SK-N-SH treated with all-trans-retinoic acid at 6 μM for 48 hours (cell line): ENCODE measurements around the gene SLC7A4.
A peak's percentile ranks its signal among the peaks of the same experiment; 100 is the strongest.
"Not testable (repeated sequence)": the region's sequence is repeated elsewhere in the genome, so short reads cannot be mapped to it uniquely, and the experiment has no call there.

ENCODE experiments used
- ATAC-seq: fragments of 200-7000 bp; cut with Tn5 transposase; 3 replicates; pipeline ENCODE4 v1.9.1; 2020; ENCODE audit warnings: mild to moderate bottlenecking, moderate library complexity
- ARNTL ChIP-seq: fragments of 450-650 bp; formaldehyde crosslinking; IDR thresholded peaks from 2 replicates; pipeline ENCODE4 v1.5.0; 2020; ENCODE audit warnings: low read depth, mild to moderate bottlenecking, moderate library complexity, borderline replicate concordance
- BACH2 ChIP-seq: fragments of 250-450 bp; sonication (Bioruptor Pico); IDR thresholded peaks from 2 replicates; pipeline ENCODE4 v1.9.0; 2021; ENCODE audit warnings: mild to moderate bottlenecking, borderline replicate concordance
- CSDC2 ChIP-seq: fragments of 250-450 bp; sonication (Bioruptor Pico); IDR thresholded peaks from 2 replicates; pipeline ENCODE4 v1.5.0; 2020; ENCODE audit warnings: mild to moderate bottlenecking, moderate library complexity
- ESRRG ChIP-seq: fragments of 250-450 bp; sonication (Bioruptor Pico); IDR thresholded peaks from 2 replicates; pipeline ENCODE4 v1.6.1; 2021; ENCODE audit warnings: mild to moderate bottlenecking
- GLIS3 ChIP-seq: fragments of 250-450 bp; sonication (Bioruptor Pico); IDR thresholded peaks from 2 replicates; pipeline ENCODE4 v1.5.0; 2020; ENCODE audit warnings: mild to moderate bottlenecking, moderate library complexity
- ISL1 ChIP-seq: fragments of 250-450 bp; sonication (Bioruptor Pico); IDR thresholded peaks from 2 replicates; pipeline ENCODE4 v2.1.2; 2022; ENCODE audit warnings: mild to moderate bottlenecking, moderate library complexity
- PPARA ChIP-seq: fragments of 250-450 bp; sonication (Bioruptor Pico); IDR thresholded peaks from 2 replicates; pipeline ENCODE4 v1.5.0; 2020; ENCODE audit warnings: mild to moderate bottlenecking, borderline replicate concordance
- RARB ChIP-seq: fragments of 250-450 bp; sonication (Bioruptor Pico); IDR thresholded peaks from 2 replicates; pipeline ENCODE4 v1.8.0; 2021; ENCODE audit warnings: mild to moderate bottlenecking, moderate library complexity
- SNAI2 ChIP-seq: fragments of 250-450 bp; sonication (Bioruptor Pico); IDR thresholded peaks from 2 replicates; pipeline ENCODE4 v1.5.0; 2020; ENCODE audit warnings: mild to moderate bottlenecking, moderate library complexity
- TCF4 ChIP-seq: fragments of 250-450 bp; sonication (Bioruptor Pico); IDR thresholded peaks from 2 replicates; pipeline ENCODE4 v1.8.0; 2021; ENCODE audit warnings: mild to moderate bottlenecking, moderate library complexity, borderline replicate concordance
- TOX ChIP-seq: fragments of 250-450 bp; sonication (Bioruptor Pico); IDR thresholded peaks from 2 replicates; pipeline ENCODE4 v1.8.0; 2021; ENCODE audit warnings: mild to moderate bottlenecking, moderate library complexity, borderline replicate concordance
- ZC3H10 ChIP-seq: fragments of 250-450 bp; sonication (Bioruptor Pico); IDR thresholded peaks from 2 replicates; pipeline ENCODE4 v1.5.1; 2021; ENCODE audit warnings: mild to moderate bottlenecking, moderate library complexity
- ZFP3 ChIP-seq: fragments of 250-450 bp; sonication (Bioruptor Pico); IDR thresholded peaks from 2 replicates; pipeline ENCODE4 v1.5.0; 2020; ENCODE audit warnings: mild to moderate bottlenecking, moderate library complexity
- ZFP30 ChIP-seq: fragments of 450-650 bp; formaldehyde crosslinking; IDR thresholded peaks from 2 replicates; pipeline ENCODE4 v1.5.0; 2022; ENCODE audit warnings: mild to moderate bottlenecking, moderate library complexity
- ZNF565 ChIP-seq: fragments of 450-650 bp; formaldehyde crosslinking; conservative IDR thresholded peaks from 2 replicates; pipeline ENCODE4 v1.5.0; 2020; ENCODE audit warnings: low read depth, mild to moderate bottlenecking, moderate library complexity
- ZNF8 ChIP-seq: fragments of 450-650 bp; formaldehyde crosslinking; IDR thresholded peaks from 2 replicates; pipeline ENCODE4 v1.5.0; 2020; ENCODE audit warnings: mild to moderate bottlenecking, moderate library complexity
- TF ChIP-seq, protein P1 (sequence below): fragments of 250-450 bp; sonication (Bioruptor Pico); IDR thresholded peaks from 2 replicates; pipeline ENCODE4 v1.5.1; 2020; ENCODE audit warnings: low read depth, mild to moderate bottlenecking, moderate library complexity
- TF ChIP-seq, protein P2 (sequence below): fragments of 250-450 bp; sonication (Bioruptor Pico); IDR thresholded peaks from 2 replicates; pipeline ENCODE4 v1.5.0; 2020; ENCODE audit warnings: mild to moderate bottlenecking, moderate library complexity
- TF ChIP-seq, protein P3 (sequence below): fragments of 250-450 bp; sonication (Bioruptor Pico); IDR thresholded peaks from 2 replicates; pipeline ENCODE4 v1.8.0; 2021; ENCODE audit warnings: low read depth, mild to moderate bottlenecking, moderate library complexity, borderline replicate concordance
- TF ChIP-seq, protein P4 (sequence below): fragments of 250-450 bp; sonication (Bioruptor Pico); IDR thresholded peaks from 2 replicates; pipeline ENCODE4 v1.8.0; 2020; ENCODE audit warnings: mild to moderate bottlenecking, moderate library complexity, borderline replicate concordance

The SLC7A4 gene

DNA sequence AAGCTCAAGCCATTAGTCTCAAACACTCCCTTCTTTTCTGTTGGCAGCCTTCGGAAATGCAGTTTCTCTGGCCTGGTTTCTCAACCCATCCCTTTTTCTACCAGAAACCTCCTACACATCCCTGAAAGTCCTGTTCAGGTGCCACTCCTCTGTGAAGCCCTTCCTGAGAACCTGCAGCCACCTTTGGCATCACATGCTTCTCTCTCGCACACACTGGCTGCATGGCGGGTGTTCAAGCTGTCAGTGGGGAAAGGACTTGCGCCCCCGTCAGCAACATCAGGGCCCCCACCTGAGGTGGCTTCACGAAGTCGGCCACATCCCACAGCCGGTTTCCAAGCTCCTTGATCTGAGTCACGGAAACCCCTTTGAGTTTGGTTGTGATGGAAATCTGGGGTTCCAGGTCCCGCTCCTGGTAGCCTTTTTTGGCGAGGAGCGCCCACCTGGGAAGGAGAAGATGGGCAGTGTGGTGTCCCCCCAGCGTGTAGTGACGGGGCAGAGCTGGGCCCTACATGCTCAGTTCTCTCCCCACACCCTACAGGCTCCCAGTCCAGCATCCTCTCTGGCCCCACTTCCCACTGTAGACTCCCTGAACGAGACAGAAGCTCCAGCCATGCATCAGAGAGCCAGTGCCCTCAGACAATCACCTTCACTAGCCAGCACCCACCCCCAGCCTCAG is 11.6 kb upstream of the SLC7A4 start:
- ATAC-seq: no peak
- TF ChIP-seq ISL1 (CRISPR knock-in tag) (no peak), ZFP3 (CRISPR knock-in tag) (peak; percentile 91)

DNA sequence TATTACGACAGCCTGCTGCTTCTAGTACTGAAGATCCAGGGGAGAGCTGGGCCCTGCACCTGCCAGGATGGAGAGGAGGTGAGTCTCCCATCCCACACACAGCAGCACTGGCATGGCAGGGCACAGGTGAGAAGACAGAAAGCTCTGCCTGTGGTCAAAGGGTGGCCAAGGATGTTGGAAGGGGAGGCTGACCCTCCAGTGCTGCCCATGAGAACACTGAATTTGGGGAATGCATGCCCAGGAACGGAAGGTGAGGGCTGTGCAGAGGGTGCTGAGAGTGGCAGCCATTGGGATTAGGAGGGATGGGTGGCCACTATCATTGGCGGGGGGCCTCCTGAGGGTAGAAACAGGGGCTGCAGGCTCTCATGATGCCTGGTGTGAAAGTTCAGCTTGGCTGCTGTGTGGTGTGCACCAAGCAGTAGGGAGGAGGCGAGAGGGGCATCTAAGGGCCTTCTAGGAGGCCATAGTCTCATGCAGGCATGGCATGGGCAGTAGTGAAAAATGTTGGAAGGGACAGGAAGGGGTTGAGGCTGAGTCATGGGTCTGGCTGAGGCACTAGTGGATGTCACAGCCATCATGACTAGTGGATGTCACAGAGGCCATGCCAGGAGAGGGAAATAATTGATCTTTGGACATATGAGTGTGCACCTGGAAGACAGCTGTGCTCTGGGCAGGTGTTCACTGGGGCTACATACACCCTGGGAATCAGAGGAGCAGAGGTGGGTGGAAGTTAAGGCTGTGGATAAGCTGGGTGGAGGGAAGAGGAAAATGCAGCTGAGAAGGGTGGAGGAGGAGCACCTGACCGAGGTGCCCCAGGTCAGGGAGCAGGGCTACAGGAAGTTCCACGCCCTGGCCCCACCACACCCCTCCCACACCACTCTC is 10.9 kb upstream of the SLC7A4 start:
- no peak for TF ChIP-seq CSDC2
- TF ChIP-seq, protein P1, sequence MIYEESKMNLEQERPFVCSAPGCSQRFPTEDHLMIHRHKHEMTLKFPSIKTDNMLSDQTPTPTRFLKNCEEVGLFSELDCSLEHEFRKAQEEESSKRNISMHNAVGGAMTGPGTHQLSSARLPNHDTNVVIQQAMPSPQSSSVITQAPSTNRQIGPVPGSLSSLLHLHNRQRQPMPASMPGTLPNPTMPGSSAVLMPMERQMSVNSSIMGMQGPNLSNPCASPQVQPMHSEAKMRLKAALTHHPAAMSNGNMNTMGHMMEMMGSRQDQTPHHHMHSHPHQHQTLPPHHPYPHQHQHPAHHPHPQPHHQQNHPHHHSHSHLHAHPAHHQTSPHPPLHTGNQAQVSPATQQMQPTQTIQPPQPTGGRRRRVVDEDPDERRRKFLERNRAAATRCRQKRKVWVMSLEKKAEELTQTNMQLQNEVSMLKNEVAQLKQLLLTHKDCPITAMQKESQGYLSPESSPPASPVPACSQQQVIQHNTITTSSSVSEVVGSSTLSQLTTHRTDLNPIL (CRISPR knock-in tag): no peak
- TF ChIP-seq BACH2 (CRISPR knock-in tag): no peak
- no peak for TF ChIP-seq ESRRG (CRISPR knock-in tag)
- no peak for ATAC-seq

DNA sequence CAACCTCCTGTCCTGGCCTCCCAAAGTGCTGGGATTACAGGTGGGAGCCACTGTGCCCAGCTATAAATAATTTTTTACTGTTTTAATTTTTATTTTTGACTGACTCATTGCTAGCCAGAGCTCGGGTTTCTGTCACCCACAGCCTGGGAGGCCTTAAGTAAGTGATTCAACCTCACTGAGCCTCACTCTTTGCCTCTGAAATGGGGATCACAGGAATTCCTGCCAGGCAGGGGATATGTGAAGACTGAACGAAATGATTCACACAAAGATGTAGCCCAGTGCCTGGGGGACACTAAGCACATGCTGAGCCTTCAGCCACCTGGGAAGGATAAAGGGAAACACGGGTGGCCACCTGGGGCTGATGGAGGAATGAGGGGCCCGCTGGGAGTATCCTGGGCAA is 9.6 kb upstream of the SLC7A4 start:
- no peak for ATAC-seq
- no peak for TF ChIP-seq ZNF8 (CRISPR knock-in tag)
- no peak for TF ChIP-seq ARNTL
- no peak for TF ChIP-seq ZNF565 (CRISPR knock-in tag)
- no peak for TF ChIP-seq SNAI2 (CRISPR knock-in tag)
- TF ChIP-seq, protein P2, sequence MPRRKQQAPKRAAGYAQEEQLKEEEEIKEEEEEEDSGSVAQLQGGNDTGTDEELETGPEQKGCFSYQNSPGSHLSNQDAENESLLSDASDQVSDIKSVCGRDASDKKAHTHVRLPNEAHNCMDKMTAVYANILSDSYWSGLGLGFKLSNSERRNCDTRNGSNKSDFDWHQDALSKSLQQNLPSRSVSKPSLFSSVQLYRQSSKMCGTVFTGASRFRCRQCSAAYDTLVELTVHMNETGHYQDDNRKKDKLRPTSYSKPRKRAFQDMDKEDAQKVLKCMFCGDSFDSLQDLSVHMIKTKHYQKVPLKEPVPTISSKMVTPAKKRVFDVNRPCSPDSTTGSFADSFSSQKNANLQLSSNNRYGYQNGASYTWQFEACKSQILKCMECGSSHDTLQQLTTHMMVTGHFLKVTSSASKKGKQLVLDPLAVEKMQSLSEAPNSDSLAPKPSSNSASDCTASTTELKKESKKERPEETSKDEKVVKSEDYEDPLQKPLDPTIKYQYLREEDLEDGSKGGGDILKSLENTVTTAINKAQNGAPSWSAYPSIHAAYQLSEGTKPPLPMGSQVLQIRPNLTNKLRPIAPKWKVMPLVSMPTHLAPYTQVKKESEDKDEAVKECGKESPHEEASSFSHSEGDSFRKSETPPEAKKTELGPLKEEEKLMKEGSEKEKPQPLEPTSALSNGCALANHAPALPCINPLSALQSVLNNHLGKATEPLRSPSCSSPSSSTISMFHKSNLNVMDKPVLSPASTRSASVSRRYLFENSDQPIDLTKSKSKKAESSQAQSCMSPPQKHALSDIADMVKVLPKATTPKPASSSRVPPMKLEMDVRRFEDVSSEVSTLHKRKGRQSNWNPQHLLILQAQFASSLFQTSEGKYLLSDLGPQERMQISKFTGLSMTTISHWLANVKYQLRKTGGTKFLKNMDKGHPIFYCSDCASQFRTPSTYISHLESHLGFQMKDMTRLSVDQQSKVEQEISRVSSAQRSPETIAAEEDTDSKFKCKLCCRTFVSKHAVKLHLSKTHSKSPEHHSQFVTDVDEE (CRISPR knock-in tag): no peak
- TF ChIP-seq, protein P1 (CRISPR knock-in tag): no peak
- no peak for TF ChIP-seq BACH2 (CRISPR knock-in tag)
- no peak for TF ChIP-seq ZC3H10 (CRISPR knock-in tag)
- no peak for TF ChIP-seq ISL1 (CRISPR knock-in tag)
- no peak for TF ChIP-seq RARB (CRISPR knock-in tag)
- TF ChIP-seq, protein P3, sequence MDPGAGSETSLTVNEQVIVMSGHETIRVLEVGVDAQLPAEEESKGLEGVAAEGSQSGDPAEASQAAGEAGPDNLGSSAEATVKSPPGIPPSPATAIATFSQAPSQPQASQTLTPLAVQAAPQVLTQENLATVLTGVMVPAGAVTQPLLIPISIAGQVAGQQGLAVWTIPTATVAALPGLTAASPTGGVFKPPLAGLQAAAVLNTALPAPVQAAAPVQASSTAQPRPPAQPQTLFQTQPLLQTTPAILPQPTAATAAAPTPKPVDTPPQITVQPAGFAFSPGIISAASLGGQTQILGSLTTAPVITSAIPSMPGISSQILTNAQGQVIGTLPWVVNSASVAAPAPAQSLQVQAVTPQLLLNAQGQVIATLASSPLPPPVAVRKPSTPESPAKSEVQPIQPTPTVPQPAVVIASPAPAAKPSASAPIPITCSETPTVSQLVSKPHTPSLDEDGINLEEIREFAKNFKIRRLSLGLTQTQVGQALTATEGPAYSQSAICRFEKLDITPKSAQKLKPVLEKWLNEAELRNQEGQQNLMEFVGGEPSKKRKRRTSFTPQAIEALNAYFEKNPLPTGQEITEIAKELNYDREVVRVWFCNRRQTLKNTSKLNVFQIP (CRISPR knock-in tag): no peak
- TF ChIP-seq ZFP3 (CRISPR knock-in tag): no peak
- no peak for TF ChIP-seq PPARA (CRISPR knock-in tag)

- ATAC-seq: not testable (repeated sequence)
These were observed 6.8 kb upstream of the SLC7A4 start for GRCh38 chr22:21039158-21039557.

- ATAC-seq: no peak
- TF ChIP-seq, protein P4, sequence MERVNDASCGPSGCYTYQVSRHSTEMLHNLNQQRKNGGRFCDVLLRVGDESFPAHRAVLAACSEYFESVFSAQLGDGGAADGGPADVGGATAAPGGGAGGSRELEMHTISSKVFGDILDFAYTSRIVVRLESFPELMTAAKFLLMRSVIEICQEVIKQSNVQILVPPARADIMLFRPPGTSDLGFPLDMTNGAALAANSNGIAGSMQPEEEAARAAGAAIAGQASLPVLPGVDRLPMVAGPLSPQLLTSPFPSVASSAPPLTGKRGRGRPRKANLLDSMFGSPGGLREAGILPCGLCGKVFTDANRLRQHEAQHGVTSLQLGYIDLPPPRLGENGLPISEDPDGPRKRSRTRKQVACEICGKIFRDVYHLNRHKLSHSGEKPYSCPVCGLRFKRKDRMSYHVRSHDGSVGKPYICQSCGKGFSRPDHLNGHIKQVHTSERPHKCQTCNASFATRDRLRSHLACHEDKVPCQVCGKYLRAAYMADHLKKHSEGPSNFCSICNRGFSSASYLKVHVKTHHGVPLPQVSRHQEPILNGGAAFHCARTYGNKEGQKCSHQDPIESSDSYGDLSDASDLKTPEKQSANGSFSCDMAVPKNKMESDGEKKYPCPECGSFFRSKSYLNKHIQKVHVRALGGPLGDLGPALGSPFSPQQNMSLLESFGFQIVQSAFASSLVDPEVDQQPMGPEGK (CRISPR knock-in tag): no peak
- TF ChIP-seq RARB (CRISPR knock-in tag): no peak
- TF ChIP-seq GLIS3 (CRISPR knock-in tag): no peak
- no peak for TF ChIP-seq TCF4 (CRISPR knock-in tag)
- TF ChIP-seq ZFP3 (CRISPR knock-in tag): no peak
- no peak for TF ChIP-seq ZFP30 (CRISPR knock-in tag)
- TF ChIP-seq, protein P1 (CRISPR knock-in tag): no peak
- no peak for TF ChIP-seq TOX (CRISPR knock-in tag)
- TF ChIP-seq ZNF8 (CRISPR knock-in tag): no peak
These were observed 6.0 kb upstream of the SLC7A4 start for GRCh38 chr22:21038405-21038804.
